WI38 (cell line): Measurements from ENCODE around the gene HAVCR1.
"Not testable (repeated sequence)": the region's sequence is repeated elsewhere in the genome, so short reads cannot be mapped to it uniquely, and the experiment has no call there.

Experiments used
- H3K4me3 ChIP-seq: 2 replicates; pipeline ENCODE4 v1.5.1; 2011; ENCODE audit warnings: low read depth, mild to moderate bottlenecking, control low read depth, low read length
- TF ChIP-seq, protein P1 (sequence below): IDR thresholded peaks from 2 replicates; pipeline ENCODE4 v1.5.1; 2012; ENCODE audit warnings: low read depth, mild to moderate bottlenecking, control low read depth, low read length

Gene HAVCR1

DNA sequence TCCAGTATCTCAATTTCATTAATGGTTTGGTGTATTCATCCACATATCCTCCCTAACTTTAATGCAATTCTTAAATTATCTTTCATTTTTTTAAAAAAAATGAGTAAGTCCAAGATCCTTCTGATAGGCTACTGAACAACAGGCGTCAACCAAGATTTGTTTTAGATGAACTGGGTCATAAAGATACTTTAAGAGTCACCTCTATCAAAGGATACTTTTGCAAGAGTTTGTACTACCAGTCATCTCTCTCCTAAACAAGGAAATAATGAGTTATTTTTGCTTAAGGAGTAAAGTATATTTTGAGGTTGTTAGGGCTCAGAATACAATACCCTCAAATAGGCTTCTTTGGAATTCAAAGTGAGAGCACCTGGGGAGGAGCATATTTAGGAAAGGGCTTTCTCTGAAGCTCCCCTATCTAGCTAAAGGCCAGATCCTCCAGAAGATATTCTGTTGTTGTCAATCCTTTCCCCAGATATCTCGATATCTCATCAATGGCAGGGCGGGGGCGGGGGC lies 25.8 kb downstream of the HAVCR1 start:
- TF ChIP-seq, protein P1, sequence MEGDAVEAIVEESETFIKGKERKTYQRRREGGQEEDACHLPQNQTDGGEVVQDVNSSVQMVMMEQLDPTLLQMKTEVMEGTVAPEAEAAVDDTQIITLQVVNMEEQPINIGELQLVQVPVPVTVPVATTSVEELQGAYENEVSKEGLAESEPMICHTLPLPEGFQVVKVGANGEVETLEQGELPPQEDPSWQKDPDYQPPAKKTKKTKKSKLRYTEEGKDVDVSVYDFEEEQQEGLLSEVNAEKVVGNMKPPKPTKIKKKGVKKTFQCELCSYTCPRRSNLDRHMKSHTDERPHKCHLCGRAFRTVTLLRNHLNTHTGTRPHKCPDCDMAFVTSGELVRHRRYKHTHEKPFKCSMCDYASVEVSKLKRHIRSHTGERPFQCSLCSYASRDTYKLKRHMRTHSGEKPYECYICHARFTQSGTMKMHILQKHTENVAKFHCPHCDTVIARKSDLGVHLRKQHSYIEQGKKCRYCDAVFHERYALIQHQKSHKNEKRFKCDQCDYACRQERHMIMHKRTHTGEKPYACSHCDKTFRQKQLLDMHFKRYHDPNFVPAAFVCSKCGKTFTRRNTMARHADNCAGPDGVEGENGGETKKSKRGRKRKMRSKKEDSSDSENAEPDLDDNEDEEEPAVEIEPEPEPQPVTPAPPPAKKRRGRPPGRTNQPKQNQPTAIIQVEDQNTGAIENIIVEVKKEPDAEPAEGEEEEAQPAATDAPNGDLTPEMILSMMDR = no peak
- no peak overlapping the region for H3K4me3 ChIP-seq

DNA sequence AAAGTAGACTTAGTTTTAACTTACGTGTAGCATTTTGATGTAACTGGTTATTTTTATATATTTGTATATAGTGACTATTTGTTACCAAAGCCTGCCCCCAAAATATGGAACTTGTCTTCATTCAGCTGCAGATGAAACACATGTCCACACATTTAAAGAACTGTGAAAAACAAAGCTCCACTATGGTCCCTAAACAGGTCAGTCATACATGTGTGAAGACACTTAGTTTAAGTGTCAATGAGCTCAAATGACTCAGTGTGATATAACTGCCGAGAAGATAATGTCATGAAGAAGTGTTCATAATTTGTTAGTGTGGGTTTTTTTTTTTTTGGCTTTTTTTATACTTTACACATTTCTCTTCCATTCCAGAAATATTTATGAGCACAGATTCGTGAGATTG lies 28.2 kb downstream of the HAVCR1 start:
- TF ChIP-seq, protein P1 = no peak
- H3K4me3 ChIP-seq = no peak overlapping the region

DNA sequence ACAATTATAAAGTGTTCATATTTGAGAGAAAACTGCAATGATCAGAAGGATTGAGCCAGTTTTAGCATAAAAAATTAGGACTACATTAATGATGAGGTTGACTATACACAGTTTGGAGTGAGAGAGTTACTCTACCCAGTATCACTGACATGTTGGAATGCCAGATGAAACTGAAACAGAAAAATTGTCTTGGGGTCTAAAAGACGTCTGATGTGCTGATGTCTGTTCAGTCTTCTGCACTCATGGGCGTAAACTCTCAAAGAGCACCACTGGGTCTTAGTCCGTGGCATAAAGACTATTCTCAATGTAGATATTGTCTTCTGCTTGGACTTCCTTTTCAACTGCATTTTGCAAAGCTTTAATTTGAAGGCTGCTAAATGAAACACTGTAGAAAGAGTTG lies 29.5 kb downstream of the HAVCR1 start:
- H3K4me3 ChIP-seq = no peak overlapping the region
- TF ChIP-seq, protein P1 = no peak

DNA sequence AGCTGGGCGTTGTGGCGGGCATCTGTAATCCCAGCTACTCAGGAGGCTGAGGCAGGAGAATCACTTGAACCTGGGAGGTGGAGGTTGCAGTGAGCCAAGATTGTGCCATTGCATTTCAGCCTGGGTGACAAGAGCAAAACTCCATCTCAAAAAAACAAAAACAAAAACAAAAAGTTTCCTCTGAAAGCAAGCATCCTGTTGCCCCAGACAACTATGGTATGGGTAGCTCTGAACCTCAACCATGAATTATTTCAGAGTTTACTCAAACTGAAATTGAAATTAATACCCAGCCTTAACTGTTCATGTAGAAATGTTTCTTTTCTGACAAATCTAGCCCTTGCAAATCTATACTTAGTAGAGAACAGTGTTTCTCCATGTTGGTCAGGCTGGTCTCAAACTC lies 31.3 kb downstream of the HAVCR1 start:
- H3K4me3 ChIP-seq = not testable (repeated sequence)

DNA sequence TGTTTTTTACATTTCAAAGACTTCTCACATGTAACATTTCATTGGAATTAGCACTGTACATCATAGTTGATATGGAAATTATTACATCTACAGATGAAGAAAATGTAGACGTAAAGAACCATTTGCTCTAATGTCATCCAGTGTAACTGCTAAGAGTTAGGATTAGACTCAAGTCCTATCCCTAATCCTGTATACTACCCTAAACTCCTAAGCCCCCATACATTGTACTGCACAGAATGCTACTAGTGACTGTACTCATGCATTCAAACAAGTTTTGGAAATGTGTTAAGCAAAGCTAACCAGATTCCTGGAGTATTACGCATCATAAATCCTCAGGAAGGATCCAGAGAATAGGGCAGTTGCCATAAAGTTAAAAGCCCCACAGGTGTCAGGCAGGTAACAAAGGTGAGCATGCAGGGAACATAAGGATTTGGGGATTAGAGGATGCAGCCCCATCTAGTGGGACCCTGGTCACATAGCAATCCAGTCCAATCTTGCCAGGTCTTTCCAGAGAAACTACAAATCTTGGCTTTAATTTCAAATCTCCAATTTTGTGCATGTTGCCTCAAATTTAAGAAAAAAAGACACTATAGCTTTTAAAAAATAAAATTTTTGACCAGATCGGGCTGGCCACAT lies 32.0 kb downstream of the HAVCR1 start:
- TF ChIP-seq, protein P1 = 0 out of 2 replicates have a peak, but pooled peaks have one; percentile 11
- H3K4me3 ChIP-seq = no peak overlapping the region

DNA sequence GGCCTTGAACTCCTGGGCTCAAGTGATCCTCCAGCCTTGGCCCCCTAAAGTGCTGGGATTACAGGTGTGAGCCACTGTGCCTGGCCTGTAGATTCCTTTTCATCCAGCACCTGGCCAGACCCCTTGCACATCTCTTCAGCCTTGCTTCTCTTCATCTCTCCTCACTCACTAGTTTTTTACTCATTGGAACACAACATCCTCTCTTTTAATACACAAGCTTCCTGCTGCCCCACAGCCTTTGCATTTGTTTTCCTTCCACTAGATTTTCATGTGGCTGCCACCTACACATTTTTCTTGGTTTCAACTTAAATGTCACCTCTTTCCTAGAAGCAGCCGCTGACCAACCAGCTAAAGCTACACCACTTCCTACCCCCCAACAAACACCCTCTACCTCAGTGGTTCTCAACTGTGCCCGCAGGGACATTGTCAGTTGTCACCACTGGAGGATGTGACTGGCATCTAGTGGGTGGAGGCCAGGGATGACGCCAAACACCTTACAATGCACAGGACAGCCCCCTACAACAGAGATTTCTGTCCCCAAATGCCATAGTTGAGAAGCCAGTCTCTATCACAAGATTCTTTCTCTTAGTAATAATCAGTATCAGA lies 33.7 kb downstream of the HAVCR1 start:
- TF ChIP-seq, protein P1 = no peak
- no peak overlapping the region for H3K4me3 ChIP-seq

DNA sequence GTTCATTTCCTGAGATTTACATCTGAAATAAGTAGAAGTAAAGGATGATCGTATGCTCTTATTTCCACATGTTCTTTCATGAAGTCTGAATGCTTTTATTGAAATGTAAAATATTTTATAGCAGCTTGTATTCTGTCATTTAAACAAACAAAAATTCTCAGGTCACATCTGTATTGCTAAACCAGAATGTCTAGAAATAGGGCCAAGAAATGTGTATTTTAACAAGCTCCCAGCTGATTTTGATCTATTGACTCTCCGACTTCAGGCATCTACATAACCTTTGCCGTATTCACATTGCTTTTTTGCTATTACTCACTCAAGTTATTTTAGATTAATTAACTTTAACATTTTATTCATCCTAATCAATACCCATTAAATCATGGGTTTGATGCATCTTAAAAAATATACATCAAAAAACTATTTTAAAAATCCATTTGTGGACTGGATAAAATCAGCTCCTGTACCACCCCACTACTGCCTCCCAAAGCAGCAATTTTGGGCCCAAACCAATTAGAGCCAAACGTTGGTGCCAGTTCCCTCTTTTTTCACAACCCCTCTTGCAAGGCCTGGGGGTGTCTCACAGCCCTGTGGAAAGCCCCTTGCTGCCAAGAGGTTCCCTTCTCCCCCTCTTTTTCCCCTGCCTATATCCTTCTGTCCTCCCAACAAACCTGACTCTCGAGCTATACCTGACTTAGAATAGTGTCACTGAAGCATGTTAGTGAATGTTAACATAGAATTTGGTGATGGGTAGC lies 34.5 kb downstream of the HAVCR1 start:
- H3K4me3 ChIP-seq = no peak overlapping the region
- TF ChIP-seq, protein P1 = no peak
